ENCODE data around the gene HOXB6.

GRCh38 chr17:48569674-48570324 is 35.0 kb downstream of the HOXB6 start:
- TF ChIP-seq ZFP3 (CRISPR knock-in tag; IDR thresholded peaks at IDR 0.05) (no peak), SNAI2 (CRISPR knock-in tag; IDR thresholded peaks at IDR 0.05) (no peak), ARNTL (CRISPR knock-in tag; IDR thresholded peaks at IDR 0.05; ENCODE audit: borderline replicate concordance, low read depth) (no peak), ZNF8 (CRISPR knock-in tag; IDR thresholded peaks at IDR 0.05) (no peak), RARB (CRISPR knock-in tag; IDR thresholded peaks at IDR 0.05) (no peak), ESRRG (CRISPR knock-in tag; IDR thresholded peaks at IDR 0.05) (no peak), BACH2 (CRISPR knock-in tag; IDR thresholded peaks at IDR 0.05; ENCODE audit: borderline replicate concordance) (no peak), ISL1 (CRISPR knock-in tag; IDR thresholded peaks at IDR 0.05) (no peak), CSDC2 (CRISPR knock-in tag; IDR thresholded peaks at IDR 0.05) (no peak), OSR1 (CRISPR knock-in tag; IDR thresholded peaks at IDR 0.05) (no peak), ZNF565 (CRISPR knock-in tag; conservative IDR thresholded peaks at IDR 0.05; ENCODE audit: low read depth) (no peak), PATZ1 (CRISPR knock-in tag; IDR thresholded peaks at IDR 0.05; ENCODE audit: borderline replicate concordance) (no peak)

All from SK-N-SH treated with all-trans-retinoic acid at 6 μM for 48 hours (cell line).